ENCODE data around the gene BSN. TPM values are rescaled to one million over a fixed set of nuclear protein-coding genes. Genes with fewer than 3 reads are reported as not detected.

BSN gene
- polyA plus RNA-seq, 2 of the 4 experiments (the other 2 are of a cell fraction) = 0.04 to 0.08 TPM

- H3K27ac ChIP-seq = no peak overlapping the region
- H3K4me3 ChIP-seq = no peak overlapping the region
- no peak for DNase-seq (ENCODE audit: low read depth in 1 of 2, low spot score in 1 of 2)
- no peak overlapping the region for H3K4me2 ChIP-seq
- 75% methylated on average over 3 of the region's 5 CpGs for WGBS (ENCODE audit: missing lambda C conversion rate)
- no peaks in the 10 kb centered on the region for H3K4me1 ChIP-seq
- ChIA-PET POLR2A (no interaction called here), CTCF (no interaction called here)
- no peak for FAIRE-seq
- no peak for TF ChIP-seq PHF8 (IDR thresholded peaks at IDR 0.05; ENCODE audit: borderline replicate concordance, low read depth)
- no peak for TF ChIP-seq HDAC2 (IDR thresholded peaks at IDR 0.05)
- no peak for TF ChIP-seq KDM5A (IDR thresholded peaks at IDR 0.05)
- no peak for TF ChIP-seq MYC (IDR thresholded peaks at IDR 0.05; ENCODE audit: borderline replicate concordance, low read length)
- no peak for TF ChIP-seq E2F6 (IDR thresholded peaks at IDR 0.05; ENCODE audit: borderline replicate concordance, low read depth)
- no peak for TF ChIP-seq HOXB5 (CRISPR knock-in tag; IDR thresholded peaks at IDR 0.05)
- no peak for TF ChIP-seq EP300 (IDR thresholded peaks at IDR 0.05)
- TF ChIP-seq HMGXB4 (CRISPR knock-in tag; IDR thresholded peaks at IDR 0.05; ENCODE audit: borderline replicate concordance) = no peak
- no peak for TF ChIP-seq ESRRA (IDR thresholded peaks at IDR 0.05; ENCODE audit: borderline replicate concordance, low read length)
- TF ChIP-seq CHD4 (IDR thresholded peaks at IDR 0.05; ENCODE audit: borderline replicate concordance) = no peak
- ATAC-seq = no peak
- no peaks in the 10 kb centered on the region for H3K9me3 ChIP-seq
Observed at GRCh38 chr3:49602877-49603411, 48.7 kb downstream of the BSN start.

GRCh38 chr3:49606427-49606826 is 52.1 kb downstream of the BSN start:
- FAIRE-seq (no peak), ATAC-seq (no peak), DNase-seq (ENCODE audit: low read depth in 1 of 2, low spot score in 1 of 2) (no peak)
- WGBS (ENCODE audit: missing lambda C conversion rate) = 73% methylated on average over 2 of the region's 2 CpGs
- Histone ChIP-seq H3K4me3 (no peak overlapping the region), H3K27ac (no peak overlapping the region), H3K4me1 (no peaks in the 10 kb centered on the region), H3K9me3 (no peaks in the 10 kb centered on the region), H3K4me2 (no peak overlapping the region)
- ChIA-PET POLR2A (no interaction called here), CTCF (interaction anchor here (1.2 kb wide), 1 partner anchor 67 kb away, joined by 3 read pairs; no protein-coding TSS in a partner anchor)
- TF ChIP-seq MAZ (IDR thresholded peaks at IDR 0.05; ENCODE audit: borderline replicate concordance, low read depth, low read length) (no peak), HEYL (CRISPR knock-in tag; IDR thresholded peaks at IDR 0.05) (no peak), JUNB (IDR thresholded peaks at IDR 0.05) (no peak), HDAC2 (IDR thresholded peaks at IDR 0.05) (no peak), RNF2 (IDR thresholded peaks at IDR 0.05; ENCODE audit: borderline replicate concordance, low read depth) (no peak), KDM5A (IDR thresholded peaks at IDR 0.05) (no peak), CBX8 (IDR thresholded peaks at IDR 0.05) (no peak), BHLHE40 (IDR thresholded peaks at IDR 0.05; ENCODE audit: low read depth, low read length) (no peak), CHD4 (IDR thresholded peaks at IDR 0.05; ENCODE audit: borderline replicate concordance) (no peak), TFCP2L1 (CRISPR knock-in tag; IDR thresholded peaks at IDR 0.05) (no peak), EP300 (IDR thresholded peaks at IDR 0.05) (no peak), HOXB5 (CRISPR knock-in tag; IDR thresholded peaks at IDR 0.05) (no peak), EHMT2 (IDR thresholded peaks at IDR 0.05; ENCODE audit: low read depth) (no peak), ZC3H11A (IDR thresholded peaks at IDR 0.05) (no peak), USF2 (IDR thresholded peaks at IDR 0.05) (no peak), RAD21 (conservative IDR thresholded peaks at IDR 0.05 in 1 of 2, IDR thresholded peaks at IDR 0.05 in 1 of 2) (no peak), SREBF2 (IDR thresholded peaks at IDR 0.05) (no peak), MAX (IDR thresholded peaks at IDR 0.05) (no peak), POLR2A (IDR thresholded peaks at IDR 0.05; ENCODE audit: low read length) (no peak)
